GM21390 (cell line): ENCODE results near the gene SLC32A1.

ENCODE experiments used
- ATAC-seq: cut with Tn5 transposase; IDR thresholded peaks from one replicate; pipeline ENCODE4 v1.9.1; 2021; ENCODE audit not compliant: unreplicated experiment

The SLC32A1 gene

GRCh38 chr20:38725148-38725901 lies 1.0 kb downstream of the SLC32A1 start:
- no peak for ATAC-seq

GRCh38 chr20:38725931-38726803 lies 1.9 kb downstream of the SLC32A1 start:
- no peak for ATAC-seq

GRCh38 chr20:38726804-38727606 lies 2.7 kb downstream of the SLC32A1 start:
- no peak for ATAC-seq

- no peak for ATAC-seq
Measured at GRCh38 chr20:38727607-38728190, 3.4 kb downstream of the SLC32A1 start.

GRCh38 chr20:38728191-38728781 lies 4.0 kb downstream of the SLC32A1 start:
- ATAC-seq, result no peak

GRCh38 chr20:38728911-38729642 lies 4.8 kb downstream of the SLC32A1 start:
- no peak for ATAC-seq

GRCh38 chr20:38729767-38730166 lies 5.5 kb downstream of the SLC32A1 start:
- ATAC-seq, result no peak

- no peak for ATAC-seq
Measured at GRCh38 chr20:38730167-38730988, 6.1 kb downstream of the SLC32A1 start.

GRCh38 chr20:38730989-38731737 lies 6.9 kb downstream of the SLC32A1 start:
- peak; percentile 64 for ATAC-seq

- ATAC-seq, result no peak
Measured at GRCh38 chr20:38731738-38732113, 7.4 kb downstream of the SLC32A1 start.

GRCh38 chr20:38732981-38733380 lies 8.7 kb downstream of the SLC32A1 start:
- no peak for ATAC-seq

- ATAC-seq, result no peak
Measured at GRCh38 chr20:38735172-38735571, 10.9 kb downstream of the SLC32A1 start.

- no peak for ATAC-seq
Measured at GRCh38 chr20:38737887-38738286, 13.6 kb downstream of the SLC32A1 start.

GRCh38 chr20:38745757-38746156 lies 21.5 kb downstream of the SLC32A1 start:
- ATAC-seq, result no peak

- ATAC-seq, result no peak
Measured at GRCh38 chr20:38747495-38748096, 23.3 kb downstream of the SLC32A1 start.

GRCh38 chr20:38748097-38748860 lies 24.0 kb downstream of the SLC32A1 start, which contains the start of gene ACTR5:
Gene ACTR5 (plus strand): TSS chr20:38748460. CDS start chr20:38748479, 19 bp downstream.
- peak; percentile 84 for ATAC-seq

- ATAC-seq, result peak; percentile 31
Measured at GRCh38 chr20:38748861-38749149, 24.5 kb downstream of the SLC32A1 start.
